ENCODE data around the gene P2RY6. TPM values are rescaled to one million over a fixed set of nuclear protein-coding genes. Genes with fewer than 3 reads are reported as not detected.

Gene P2RY6
- total and polyA plus RNA-seq, 2 of the 8 experiments (the other 6 are each of a cell fraction or from before 2014, with no cell fraction given): 0.15 TPM; not detected in 1

GRCh38 chr11:73333640-73334383 lies 61.7 kb downstream of the P2RY6 start:
- Histone ChIP-seq H2BK5ac (ENCODE audit: low read depth, low read length) (no peak overlapping the region), H2BK15ac (ENCODE audit: low read length) (no peak overlapping the region), H4K8ac (ENCODE audit: extremely low read depth, insufficient read depth, low read length) (no peak overlapping the region), H3K23me2 (ENCODE audit: low read depth, low read length) (no peaks in the 10 kb centered on the region), H3K18ac (ENCODE audit: extremely low read depth, low read length) (no peak overlapping the region), H2AFZ (ENCODE audit: low read length) (no peak overlapping the region), H3K23ac (ENCODE audit: insufficient read length) (no peak overlapping the region), H4K5ac (ENCODE audit: insufficient read length, low read depth, low read length) (no peak overlapping the region), H3K27ac (ENCODE audit: low read depth, low read length) (no peak overlapping the region), H4K91ac (replicated peaks; ENCODE audit: insufficient read length, low read length) (no peak overlapping the region), H3K79me2 (ENCODE audit: control insufficient read depth in 1 of 2, insufficient read depth in 2 of 2, low read length in 2 of 2) (no peaks in the 10 kb centered on the region), H2BK20ac (ENCODE audit: low read length) (no peak overlapping the region), H2BK120ac (replicated peaks; ENCODE audit: low read depth, low read length) (no peak overlapping the region), H2BK12ac (ENCODE audit: low read depth, low read length) (no peak overlapping the region), H3K4me2 (ENCODE audit: insufficient read depth in 1 of 2, low read depth in 2 of 2, low read length in 2 of 2) (no peak overlapping the region), H3K9ac (replicated peaks in 1 of 4; ENCODE audit: extremely low read depth in 1 of 4, low read depth in 3 of 4, low read length in 3 of 4) (no peak overlapping the region), H3K36me3 (ENCODE audit: control insufficient read depth in 2 of 4, insufficient read depth in 4 of 4, low read length in 3 of 4) (no peaks in the 10 kb centered on the region), H3K9me3 (ENCODE audit: insufficient read depth in 2 of 2, low read depth in 1 of 2, low read length in 1 of 2) (no peaks in the 10 kb centered on the region), H3K56ac (replicated peaks; ENCODE audit: insufficient read length, low read depth, low read length) (no peak overlapping the region), H3K4me1 (replicated peaks in 1 of 4; ENCODE audit: control insufficient read depth in 3 of 4, insufficient read depth in 4 of 4, low read length in 3 of 4) (peaks cover 10 to 32% (median 24%) of the 10 kb centered on the region in 4 experiments), H4K20me1 (replicated peaks in 1 of 2; ENCODE audit: control insufficient read depth in 1 of 2, insufficient read depth in 2 of 2, low read length in 2 of 2) (peaks cover 28 to 31% of the 10 kb centered on the region in 2 experiments), H3K27me3 (replicated peaks in 1 of 4; ENCODE audit: control insufficient read depth in 3 of 4, extremely low read depth in 1 of 4, insufficient read depth in 3 of 4, low read length in 3 of 4) (peaks cover 28 to 66% (median 55%) of the 10 kb centered on the region in 4 experiments), H2AK5ac (ENCODE audit: low read depth, low read length) (no peak overlapping the region), H3K4me3 (ENCODE audit: extremely low read depth in 1 of 4, insufficient read depth in 2 of 4, low read depth in 3 of 4, low read length in 4 of 4) (no peak overlapping the region), H3K4ac (replicated peaks; ENCODE audit: insufficient read length, low read depth, low read length) (no peak overlapping the region), H3K14ac (ENCODE audit: insufficient read length) (no peak overlapping the region), H3K79me1 (ENCODE audit: low read depth, low read length) (no peaks in the 10 kb centered on the region)
- no peak for TF ChIP-seq SIX5 (IDR thresholded peaks at IDR 0.05; ENCODE audit: low read depth, low read length)
- no peak for TF ChIP-seq CHD1 (IDR thresholded peaks at IDR 0.05; ENCODE audit: low read depth, low read length)
- TF ChIP-seq BACH1 (IDR thresholded peaks at IDR 0.05; ENCODE audit: low read length): no peak
- no peak for TF ChIP-seq NANOG (IDR thresholded peaks at IDR 0.05; ENCODE audit: insufficient read depth, low read depth, low read length, poor library complexity, severe bottlenecking)
- no peak for TF ChIP-seq EZH2 (IDR thresholded peaks at IDR 0.05; ENCODE audit: low read depth, low read length, severe bottlenecking)
- TF ChIP-seq HDAC6 (IDR thresholded peaks at IDR 0.05; ENCODE audit: low read depth, low read length): no peak
- TF ChIP-seq ASH2L (IDR thresholded peaks at IDR 0.05; ENCODE audit: low read length): no peak
- no peak for TF ChIP-seq ATF3 (IDR thresholded peaks at IDR 0.05; ENCODE audit: insufficient read depth, low read depth, low read length)
- TF ChIP-seq CHD2 (IDR thresholded peaks at IDR 0.05; ENCODE audit: low read length): no peak
- no peak for TF ChIP-seq CEBPB (IDR thresholded peaks at IDR 0.05; ENCODE audit: low read depth, low read length)
- no peak for TF ChIP-seq EGR1 (IDR thresholded peaks at IDR 0.05; ENCODE audit: borderline replicate concordance, low read depth, low read length)
- no peak for TF ChIP-seq KDM5A (IDR thresholded peaks at IDR 0.05; ENCODE audit: low read length)
- no peak for TF ChIP-seq BRCA1 (IDR thresholded peaks at IDR 0.05; ENCODE audit: low read depth, low read length)
- 73% methylated on average over 4 of the region's 4 CpGs; no CpG with 5 or more reads in 1 of the 2 experiments for WGBS, 2 experiments (ENCODE audit: extremely low coverage in 1 of 2, insufficient coverage in 1 of 2, insufficient read length in 1 of 2, insufficient replicate concordance in 2 of 2, low coverage in 1 of 2, low lambda C conversion rate in 2 of 2, missing lambda C conversion rate in 1 of 2)
- ChIA-PET POLR2A (ENCODE audit: partially characterized antibody) (interaction anchor here (4.9 kb wide), 1 partner anchor 26 kb away, joined by 29 read pairs; the partner anchor contains the start of gene ARHGEF17), CTCF (ENCODE audit: partially characterized antibody) (interaction anchor here (0.5 to 35.5 kb wide), 8 partner anchors 17 to 1563 kb away, joined by 3 to 1456 read pairs (median 62); partner anchors contain the start of genes ARHGEF17 and RELT)
- FAIRE-seq (no peak), DNase-seq (ENCODE audit: low read depth in 1 of 2, low spot score in 2 of 2) (no peak)

Measured in H1 (cell line).